Testis (tissue), 3 donors: ENCODE measurements around the gene BICD1. TPM values are rescaled to one million over a fixed set of nuclear protein-coding genes. Genes with fewer than 3 reads are reported as not detected.

Experiments
- DNase-seq: peaks from one replicate; pipeline ENCODE4 v3.0.0-alpha.2; 2019
- H3K27ac ChIP-seq, 2 donors: fragments of 200-600 bp; sonication (generic); one replicate each; pipeline ENCODE4 v1.5.1; 2019
- H3K27me3 ChIP-seq: fragments of 200-600 bp; sonication (generic); one replicate; pipeline ENCODE4 v1.5.1; 2019
- H3K36me3 ChIP-seq: fragments of 200-600 bp; sonication (generic); one replicate; pipeline ENCODE4 v1.5.1; 2017; ENCODE audit warnings: low read depth; ENCODE audit errors: missing control alignments
- H3K4me1 ChIP-seq: fragments of 200-600 bp; sonication (generic); one replicate; pipeline ENCODE4 v1.5.1; 2019
- H3K4me3 ChIP-seq, 2 donors: fragments of 200-600 bp; sonication (generic); one replicate each; pipeline ENCODE4 v1.5.1; 2017 to 2019
- H3K9me3 ChIP-seq: fragments of 200-600 bp; sonication (generic); one replicate; pipeline ENCODE4 v1.5.1; 2017
- POLR2A ChIP-seq: fragments of 450-650 bp; IDR thresholded peaks from one replicate; pipeline ENCODE4 v1.6.1; 2017; ENCODE audit warnings: antibody characterized with exemption, mild to moderate bottlenecking, moderate library complexity
- WGBS, 2 donors: methylation state at CpG; one replicate each; pipeline ENCODE4 v1.1.5; 2018; 5-methylcytosine and 5-hydroxymethylcytosine counted together
- intact Hi-C: fragments of 100-400 bp; cut with DNase I; formaldehyde crosslinking; loops from one replicate; pipeline ENCODE4 v1.15.1; 2023; ENCODE audit warnings: low total_unique reads
- polyA plus RNA-seq: library from polyadenylated mRNA; stranded (reverse); fragments of 350-450 nt; fragmentation: Illumina TruSeq; extraction: RNeasy Lipid Tissue Mini Kit (QIAGEN cat#74804); gene quantifications from one replicate; pipeline ENCODE4 v1.2.3, GENCODE V29; 2014; ENCODE audit warnings: low read depth, low replicate concordance; ENCODE audit not compliant: insufficient read depth
- total RNA-seq, 2 donors: library from RNA; depleted of rRNA; stranded (reverse); fragments of >200 nt; gene quantifications; one replicate each; pipeline ENCODE4 v1.2.3, GENCODE V29; 2016
- TF ChIP-seq, protein P1 (sequence below), 3 experiments: fragments of 450-650 bp in 2 of 3; fragments of 200-600 bp in 1 of 3; sonication (generic) in 1 of 3; IDR thresholded peaks; one replicate each; pipeline ENCODE4 v1.5.1; 2016 to 2019; ENCODE audit warnings: antibody characterized with exemption in 3 of 3, mild to moderate bottlenecking in 2 of 3, moderate library complexity in 1 of 3

BICD1 gene
- total and polyA plus RNA-seq, 3 donors from 2014 or later, result 8.4 to 28.7 (median 26.0) TPM

DNA sequence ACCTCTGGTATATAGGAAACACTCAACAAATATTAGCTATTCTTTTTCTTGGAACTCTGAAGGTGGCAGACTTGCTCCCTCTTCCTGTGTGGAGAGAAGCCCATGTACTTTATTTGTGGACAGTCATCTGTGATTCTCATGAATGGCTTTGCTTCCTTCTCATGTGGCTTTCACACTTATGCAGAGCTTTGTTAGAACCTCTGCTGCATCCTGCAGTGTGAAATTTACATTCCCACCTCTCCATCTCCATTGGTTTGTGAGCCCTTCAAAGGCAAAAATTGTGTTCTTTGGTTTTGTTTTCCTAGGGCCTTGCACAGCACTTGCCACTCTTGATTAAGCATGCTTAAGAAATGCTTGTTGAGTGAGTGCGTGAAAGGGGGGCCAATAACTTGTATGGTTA, 51.9 kb downstream of the BICD1 start:
- H3K9me3 ChIP-seq, result no peaks in the 10 kb centered on the region
- H3K4me1 ChIP-seq, result no peaks in the 10 kb centered on the region
- no peak overlapping the region for H3K27ac ChIP-seq
- no peak for DNase-seq
- no peak overlapping the region for H3K4me3 ChIP-seq
- 90 to 100% methylated on average over 1 of the region's 1 CpG for WGBS, 2 donors
- no peaks in the 10 kb centered on the region for H3K27me3 ChIP-seq
- H3K36me3 ChIP-seq, result no peaks in the 10 kb centered on the region
- intact Hi-C loops, result no loop called here
- TF ChIP-seq, protein P1, sequence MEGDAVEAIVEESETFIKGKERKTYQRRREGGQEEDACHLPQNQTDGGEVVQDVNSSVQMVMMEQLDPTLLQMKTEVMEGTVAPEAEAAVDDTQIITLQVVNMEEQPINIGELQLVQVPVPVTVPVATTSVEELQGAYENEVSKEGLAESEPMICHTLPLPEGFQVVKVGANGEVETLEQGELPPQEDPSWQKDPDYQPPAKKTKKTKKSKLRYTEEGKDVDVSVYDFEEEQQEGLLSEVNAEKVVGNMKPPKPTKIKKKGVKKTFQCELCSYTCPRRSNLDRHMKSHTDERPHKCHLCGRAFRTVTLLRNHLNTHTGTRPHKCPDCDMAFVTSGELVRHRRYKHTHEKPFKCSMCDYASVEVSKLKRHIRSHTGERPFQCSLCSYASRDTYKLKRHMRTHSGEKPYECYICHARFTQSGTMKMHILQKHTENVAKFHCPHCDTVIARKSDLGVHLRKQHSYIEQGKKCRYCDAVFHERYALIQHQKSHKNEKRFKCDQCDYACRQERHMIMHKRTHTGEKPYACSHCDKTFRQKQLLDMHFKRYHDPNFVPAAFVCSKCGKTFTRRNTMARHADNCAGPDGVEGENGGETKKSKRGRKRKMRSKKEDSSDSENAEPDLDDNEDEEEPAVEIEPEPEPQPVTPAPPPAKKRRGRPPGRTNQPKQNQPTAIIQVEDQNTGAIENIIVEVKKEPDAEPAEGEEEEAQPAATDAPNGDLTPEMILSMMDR (IDR thresholded peaks at IDR 0.05), result no peak
- TF ChIP-seq POLR2A, result no peak

DNA sequence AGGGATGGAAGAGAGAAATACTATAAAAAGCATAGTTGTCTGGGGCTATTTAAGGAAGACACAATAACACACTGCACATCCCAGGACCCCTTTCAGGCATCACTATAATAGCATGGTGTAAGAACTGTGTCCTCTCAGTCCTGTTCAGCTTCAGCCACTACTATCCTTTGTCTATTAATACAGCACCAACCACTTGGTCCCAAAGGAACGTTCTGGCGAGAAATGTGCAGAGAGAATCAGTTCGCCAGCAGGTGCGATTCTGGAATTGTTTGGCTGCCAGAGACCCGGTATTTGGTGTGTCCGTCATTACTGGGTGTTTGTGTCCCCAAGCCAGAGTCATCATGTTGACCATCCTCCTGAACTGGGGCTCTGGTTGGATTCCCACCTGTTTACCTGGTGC, 52.7 kb downstream of the BICD1 start:
- no peak for DNase-seq
- Histone ChIP-seq H3K27me3 (no peaks in the 10 kb centered on the region), H3K27ac (no peak overlapping the region), H3K9me3 (no peaks in the 10 kb centered on the region), H3K4me3 (no peak overlapping the region), H3K36me3 (no peaks in the 10 kb centered on the region), H3K4me1 (no peaks in the 10 kb centered on the region)
- intact Hi-C loops, result no loop called here
- no peak for TF ChIP-seq POLR2A
- TF ChIP-seq, protein P1 (IDR thresholded peaks at IDR 0.05), result no peak
- WGBS, 2 donors, result 97 to 99% methylated on average over 6 of the region's 6 CpGs

DNA sequence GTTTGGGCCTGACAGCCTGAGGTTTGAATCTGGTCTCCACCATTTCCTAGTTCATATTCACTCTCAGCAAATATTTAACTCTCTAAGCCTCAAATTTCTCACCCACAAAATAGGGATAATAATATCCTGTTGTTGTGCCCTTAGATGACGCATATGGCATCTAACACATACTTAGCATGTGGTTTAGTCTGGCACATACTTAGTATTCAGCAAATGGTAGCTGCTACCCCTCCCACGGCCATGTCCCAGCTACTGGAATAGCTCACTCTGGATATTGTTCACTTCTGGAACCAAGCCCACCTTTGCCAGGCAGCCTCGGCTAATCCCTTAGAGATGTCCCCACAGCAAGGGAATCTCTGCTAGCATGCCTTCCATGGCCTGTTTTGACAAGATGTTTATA, 53.3 kb downstream of the BICD1 start:
- Histone ChIP-seq H3K36me3 (no peaks in the 10 kb centered on the region), H3K4me1 (no peaks in the 10 kb centered on the region), H3K27me3 (no peaks in the 10 kb centered on the region), H3K27ac (no peak overlapping the region), H3K4me3 (no peak overlapping the region), H3K9me3 (no peaks in the 10 kb centered on the region)
- TF ChIP-seq, protein P1 (IDR thresholded peaks at IDR 0.05), result no peak
- TF ChIP-seq POLR2A, result no peak
- no peak for DNase-seq
- 88 to 89% methylated on average over 3 of the region's 3 CpGs for WGBS, 2 donors
- intact Hi-C loops, result no loop called here

DNA sequence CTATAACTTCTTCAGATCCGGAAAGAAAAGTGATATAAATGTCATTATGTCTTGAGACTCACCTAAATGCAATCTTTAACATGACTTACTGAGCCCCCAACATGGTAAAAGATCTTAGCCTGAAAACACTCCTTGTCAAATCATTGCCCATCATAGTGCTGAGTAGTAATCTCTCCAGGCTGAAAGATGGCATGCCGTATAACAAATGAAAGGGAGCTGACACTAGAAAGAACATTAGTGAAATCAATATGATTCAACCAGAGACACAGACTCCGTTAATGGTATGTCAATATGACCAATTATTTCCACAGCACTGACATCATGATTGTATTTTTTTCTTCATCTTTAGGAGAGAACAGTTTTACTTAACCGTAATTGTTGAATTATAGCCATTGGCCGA, 54.4 kb downstream of the BICD1 start:
- no peak for TF ChIP-seq POLR2A
- TF ChIP-seq, protein P1 (IDR thresholded peaks at IDR 0.05), result no peak
- WGBS, 2 donors, result 91 to 94% methylated on average over 5 of the region's 5 CpGs
- H3K9me3 ChIP-seq, result no peaks in the 10 kb centered on the region
- H3K36me3 ChIP-seq, result no peaks in the 10 kb centered on the region
- intact Hi-C loops, result no loop called here
- no peak overlapping the region for H3K4me3 ChIP-seq
- no peak for DNase-seq
- H3K27ac ChIP-seq, result no peak overlapping the region
- H3K27me3 ChIP-seq, result no peaks in the 10 kb centered on the region
- H3K4me1 ChIP-seq, result no peaks in the 10 kb centered on the region

DNA sequence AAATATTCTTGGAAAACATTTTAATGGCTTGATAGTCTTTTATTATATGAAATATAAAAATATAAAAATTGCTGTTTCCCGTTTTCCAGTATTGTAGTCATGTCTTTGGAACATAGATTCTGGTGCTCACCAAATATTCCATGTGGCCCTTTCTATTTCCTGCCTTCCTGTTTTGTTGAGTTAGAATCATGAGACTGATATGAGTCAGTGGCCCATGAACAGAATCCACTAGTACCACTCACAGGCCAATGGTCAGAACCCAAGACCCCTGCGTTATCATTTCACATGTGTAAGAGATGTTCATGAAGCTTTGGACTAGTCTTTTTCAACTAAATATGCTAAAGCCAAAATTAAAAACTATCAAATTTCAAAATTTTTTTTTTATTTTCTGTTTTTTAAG, 56.9 kb downstream of the BICD1 start:
- intact Hi-C loops, result no loop called here
- Histone ChIP-seq H3K27ac (no peak overlapping the region), H3K4me1 (no peaks in the 10 kb centered on the region), H3K9me3 (no peaks in the 10 kb centered on the region), H3K4me3 (no peak overlapping the region), H3K36me3 (no peaks in the 10 kb centered on the region), H3K27me3 (no peaks in the 10 kb centered on the region)
- no peak for DNase-seq
- WGBS, 2 donors, result 93 to 98% methylated on average over 2 of the region's 2 CpGs
- no peak for TF ChIP-seq POLR2A
- TF ChIP-seq, protein P1 (IDR thresholded peaks at IDR 0.05), result no peak
